Trophoblast cell (in vitro differentiated cells and primary cell): Measurements from ENCODE around the gene USP6.
"Not testable (repeated sequence)": the region's sequence is repeated elsewhere in the genome, so short reads cannot be mapped to it uniquely, and the experiment has no call there.

ENCODE experiments used
- DNase-seq, 2 donors: peaks; one replicate each; pipeline ENCODE4 v3.0.0-alpha.2; 2016
- H2AFZ ChIP-seq: 2 replicates; pipeline ENCODE4 v1.6.1; 2013; ENCODE audit warnings: low read length, moderate library complexity, mild to moderate bottlenecking; ENCODE audit not compliant: insufficient read depth, poor library complexity
- H2AK5ac ChIP-seq: 2 replicates; pipeline ENCODE4 v1.6.1; 2013; ENCODE audit warnings: mild to moderate bottlenecking, low read length
- H2BK120ac ChIP-seq: 2 replicates; pipeline ENCODE4 v1.6.1; 2013; ENCODE audit warnings: low read length, mild to moderate bottlenecking, moderate library complexity; ENCODE audit not compliant: insufficient read depth, poor library complexity
- H2BK12ac ChIP-seq: 2 replicates; pipeline ENCODE4 v1.6.1; 2013; ENCODE audit warnings: mild to moderate bottlenecking, low read length, moderate library complexity
- H2BK5ac ChIP-seq: 2 replicates; pipeline ENCODE4 v1.6.1; 2013; ENCODE audit warnings: low read length, low read depth, moderate library complexity, mild to moderate bottlenecking; ENCODE audit not compliant: poor library complexity
- H3K14ac ChIP-seq: 2 replicates; pipeline ENCODE4 v1.6.1; 2013; ENCODE audit warnings: mild to moderate bottlenecking, low read length
- H3K18ac ChIP-seq: 2 replicates; pipeline ENCODE4 v1.6.1; 2013; ENCODE audit warnings: mild to moderate bottlenecking, low read length
- H3K23ac ChIP-seq: 2 replicates; pipeline ENCODE4 v1.6.1; 2013; ENCODE audit warnings: low read length
- H3K27ac ChIP-seq: 2 replicates; pipeline ENCODE4 v1.5.1; 2013; ENCODE audit warnings: low read depth, mild to moderate bottlenecking, inconsistent platforms, low read length, moderate library complexity
- H3K27me3 ChIP-seq: 2 replicates; pipeline ENCODE4 v1.6.1; 2013; ENCODE audit warnings: inconsistent platforms, mild to moderate bottlenecking, low read length, moderate library complexity; ENCODE audit not compliant: insufficient read depth
- H3K36me3 ChIP-seq, 2 experiments: 1 replicate in 1 of 2; 2 replicates in 1 of 2; pipeline ENCODE4 v1.6.1; 2013; ENCODE audit warnings: low read length in 2 of 2, mild to moderate bottlenecking in 2 of 2, moderate library complexity in 1 of 2; ENCODE audit not compliant: insufficient read depth in 2 of 2, control insufficient read depth in 1 of 2
- H3K4ac ChIP-seq: 2 replicates; pipeline ENCODE4 v1.6.1; 2013; ENCODE audit warnings: low read depth, mild to moderate bottlenecking, low read length, moderate library complexity
- H3K4me1 ChIP-seq, 2 experiments: 1 replicate in 1 of 2; 2 replicates in 1 of 2; pipeline ENCODE4 v1.6.1; 2013; ENCODE audit warnings: low read length in 2 of 2, mild to moderate bottlenecking in 2 of 2, moderate library complexity in 1 of 2; ENCODE audit not compliant: insufficient read depth in 2 of 2, control insufficient read depth in 1 of 2
- H3K4me2 ChIP-seq: 2 replicates; pipeline ENCODE4 v1.6.1; 2013; ENCODE audit warnings: inconsistent platforms, mild to moderate bottlenecking, low read length, moderate library complexity
- H3K4me3 ChIP-seq: 2 replicates; pipeline ENCODE4 v1.5.1; 2013; ENCODE audit warnings: mild to moderate bottlenecking, low read depth, low read length, inconsistent platforms
- H3K79me1 ChIP-seq: one replicate; pipeline ENCODE4 v1.6.1; 2013; ENCODE audit warnings: low read length
- H3K79me2 ChIP-seq: 2 replicates; pipeline ENCODE4 v1.6.1; 2013; ENCODE audit warnings: low read length, mild to moderate bottlenecking; ENCODE audit not compliant: control insufficient read depth, insufficient read depth, poor library complexity
- H3K9ac ChIP-seq: 2 replicates; pipeline ENCODE4 v1.6.1; 2013; ENCODE audit warnings: mild to moderate bottlenecking, low read length
- H3K9me3 ChIP-seq: 2 replicates; pipeline ENCODE4 v1.6.1; 2013; ENCODE audit warnings: low read depth, mild to moderate bottlenecking, control low read depth, inconsistent platforms, low read length; ENCODE audit not compliant: insufficient read depth
- H4K12ac ChIP-seq: 2 replicates; pipeline ENCODE4 v1.6.1; 2013; ENCODE audit warnings: low read depth, mild to moderate bottlenecking, low read length, moderate library complexity
- H4K8ac ChIP-seq: 2 replicates; pipeline ENCODE4 v1.6.1; 2013; ENCODE audit warnings: low read depth, mild to moderate bottlenecking, low read length, moderate library complexity
- H4K91ac ChIP-seq: one replicate; pipeline ENCODE4 v1.6.1; 2013; ENCODE audit warnings: low read depth, mild to moderate bottlenecking, low read length, moderate library complexity
- WGBS: extraction: QIAGEN DNeasy Blood & Tissue Kit; methylation state at CpG from one replicate; pipeline ENCODE4 v1.1.7; 2013; ENCODE audit warnings: missing lambda C conversion rate; ENCODE audit not compliant: insufficient read length, insufficient coverage; ENCODE audit errors: extremely low coverage; 5-methylcytosine and 5-hydroxymethylcytosine counted together

The USP6 gene

GRCh38 chr17:5210091-5210490, 94.3 kb downstream of the USP6 start:
- H3K9me3 ChIP-seq: no peaks in the 10 kb centered on the region
- no CpG with 5 or more reads among the region's 5 CpGs for WGBS

DNA sequence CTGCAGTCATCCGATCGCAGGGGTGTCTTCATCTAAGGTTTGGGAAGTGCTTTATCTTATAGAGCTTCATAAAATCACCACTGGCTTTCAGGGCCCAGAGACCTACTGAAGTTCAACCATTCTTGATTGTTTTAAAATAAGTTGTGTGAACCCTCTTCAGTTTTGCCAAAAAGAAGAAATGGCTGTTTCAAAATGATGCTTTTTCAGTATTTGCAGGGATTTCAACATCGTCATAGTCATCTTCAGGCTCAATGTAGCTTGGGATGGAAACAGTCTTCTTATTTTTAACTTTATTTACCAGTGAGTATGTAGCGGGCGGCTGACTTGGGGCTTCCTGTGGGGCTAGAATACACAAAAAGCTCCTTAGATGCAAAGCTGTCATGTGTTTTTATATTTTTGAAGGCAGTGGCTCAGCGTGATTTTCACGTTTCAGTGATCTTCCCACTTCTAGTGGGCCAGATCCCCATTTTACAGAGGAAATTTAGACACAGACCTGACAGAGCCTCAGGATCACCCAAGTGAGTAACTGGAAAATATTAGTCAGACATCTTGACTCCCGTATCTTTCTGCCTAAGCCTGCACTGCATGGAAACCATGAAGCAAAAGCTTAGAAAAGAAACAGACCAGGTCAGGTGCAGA, 94.9 kb downstream of the USP6 start:
- H3K9me3 ChIP-seq: no peaks in the 10 kb centered on the region
- H3K23ac ChIP-seq: no peak overlapping the region
- H3K36me3 ChIP-seq: no peaks in the 10 kb centered on the region
- H3K4me3 ChIP-seq: no peak overlapping the region
- no peak overlapping the region for H3K9ac ChIP-seq
- H3K79me1 ChIP-seq: no peaks in the 10 kb centered on the region
- no peaks in the 10 kb centered on the region for H3K4me1 ChIP-seq
- no peak for DNase-seq
- H4K12ac ChIP-seq: no peak overlapping the region
- H3K4me2 ChIP-seq: no peak overlapping the region
- H2BK12ac ChIP-seq: no peak overlapping the region
- WGBS: no CpG with 5 or more reads among the region's 8 CpGs
- H2BK5ac ChIP-seq: no peak overlapping the region
- no peak overlapping the region for H2AK5ac ChIP-seq
- no peak overlapping the region for H4K91ac ChIP-seq
- H3K27me3 ChIP-seq: no peaks in the 10 kb centered on the region
- H3K27ac ChIP-seq: no peak overlapping the region
- no peak overlapping the region for H3K4ac ChIP-seq
- H3K79me2 ChIP-seq: no peaks in the 10 kb centered on the region
- H3K18ac ChIP-seq: no peak overlapping the region
- no peak overlapping the region for H2BK120ac ChIP-seq
- no peak overlapping the region for H2AFZ ChIP-seq
- no peak overlapping the region for H4K8ac ChIP-seq
- H3K14ac ChIP-seq: no peak overlapping the region

More at GRCh38 chr17:5210091-5210490, 94.3 kb downstream of the USP6 start:
- H3K9ac ChIP-seq: no peak overlapping the region
- no peak overlapping the region for H3K4me3 ChIP-seq
- no peaks in the 10 kb centered on the region for H3K79me1 ChIP-seq
- H3K27ac ChIP-seq: no peak overlapping the region
- H2AK5ac ChIP-seq: no peak overlapping the region
- no peaks in the 10 kb centered on the region for H3K27me3 ChIP-seq
- H3K4me1 ChIP-seq: no peaks in the 10 kb centered on the region
- no peak for DNase-seq
- H3K23ac ChIP-seq: no peak overlapping the region
- no peak overlapping the region for H2BK120ac ChIP-seq
- H3K79me2 ChIP-seq: no peaks in the 10 kb centered on the region
- H3K18ac ChIP-seq: no peak overlapping the region
- no peak overlapping the region for H4K91ac ChIP-seq
- H3K4me2 ChIP-seq: no peak overlapping the region
- no peaks in the 10 kb centered on the region for H3K36me3 ChIP-seq
- H3K14ac ChIP-seq: no peak overlapping the region
- no peak overlapping the region for H2AFZ ChIP-seq
- H3K4ac ChIP-seq: no peak overlapping the region
- no peak overlapping the region for H4K8ac ChIP-seq
- H4K12ac ChIP-seq: no peak overlapping the region
- H2BK5ac ChIP-seq: no peak overlapping the region
- no peak overlapping the region for H2BK12ac ChIP-seq

DNA sequence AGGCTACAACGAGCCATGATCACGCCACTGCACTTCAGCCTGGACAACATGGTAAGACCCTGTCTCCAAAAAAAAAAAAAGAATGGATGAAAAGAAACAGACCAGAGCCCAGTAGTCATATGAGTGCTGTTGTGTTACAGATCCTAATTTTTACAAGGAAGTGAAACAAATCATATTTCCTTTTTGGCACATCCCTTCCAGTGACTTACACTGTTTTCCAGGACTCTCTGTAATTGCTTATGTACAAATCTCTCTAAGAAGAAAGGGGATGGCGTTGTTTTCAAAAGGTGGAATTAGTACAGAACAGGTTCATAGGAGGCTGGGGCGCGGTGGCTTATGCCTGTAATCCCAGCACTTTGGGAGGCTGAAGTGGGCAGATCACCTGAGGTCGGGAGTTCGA, 95.6 kb downstream of the USP6 start:
- no peak overlapping the region for H4K91ac ChIP-seq
- H3K9ac ChIP-seq: no peak overlapping the region
- no peak overlapping the region for H2AFZ ChIP-seq
- H3K23ac ChIP-seq: no peak overlapping the region
- no peak overlapping the region for H3K4ac ChIP-seq
- H4K8ac ChIP-seq: no peak overlapping the region
- no peak overlapping the region for H2AK5ac ChIP-seq
- no peak overlapping the region for H2BK5ac ChIP-seq
- no peak overlapping the region for H3K4me2 ChIP-seq
- no peak overlapping the region for H3K27ac ChIP-seq
- WGBS: no CpG with 5 or more reads among the region's 7 CpGs
- H3K27me3 ChIP-seq: no peaks in the 10 kb centered on the region
- no peak overlapping the region for H2BK120ac ChIP-seq
- no peak overlapping the region for H4K12ac ChIP-seq
- H3K18ac ChIP-seq: no peak overlapping the region
- H3K79me2 ChIP-seq: no peaks in the 10 kb centered on the region
- H2BK12ac ChIP-seq: no peak overlapping the region
- DNase-seq: no peak
- no peak overlapping the region for H3K14ac ChIP-seq
- H3K9me3 ChIP-seq: no peaks in the 10 kb centered on the region
- no peaks in the 10 kb centered on the region for H3K79me1 ChIP-seq
- no peaks in the 10 kb centered on the region for H3K4me1 ChIP-seq
- no peaks in the 10 kb centered on the region for H3K36me3 ChIP-seq
- H3K4me3 ChIP-seq: no peak overlapping the region

DNA sequence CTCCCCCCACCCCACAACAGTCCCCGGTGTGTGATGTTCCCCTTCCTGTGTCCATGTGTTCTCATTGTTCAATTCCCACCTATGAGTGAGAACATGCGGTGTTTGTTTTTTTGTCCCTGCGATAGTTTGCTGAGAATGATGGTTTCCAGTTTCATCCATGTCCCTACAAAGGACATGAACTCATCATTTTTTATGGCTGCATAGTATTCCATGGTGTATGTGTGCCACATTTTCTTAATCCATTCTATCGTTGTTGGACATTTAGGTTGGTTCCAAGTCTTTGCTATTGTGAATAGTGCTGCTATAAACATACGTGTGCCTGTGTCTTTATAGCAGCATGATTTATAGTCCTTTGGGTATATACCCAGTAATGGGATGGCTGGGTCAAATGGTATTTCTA, 101.7 kb downstream of the USP6 start:
- not testable (repeated sequence) for H2BK120ac ChIP-seq, DNase-seq, H3K27me3 ChIP-seq, H2BK5ac ChIP-seq, H3K4ac ChIP-seq, H3K9me3 ChIP-seq, H2BK12ac ChIP-seq, H3K9ac ChIP-seq, H3K18ac ChIP-seq, H3K4me1 ChIP-seq, H3K4me3 ChIP-seq, H3K14ac ChIP-seq, H2AK5ac ChIP-seq, H4K8ac ChIP-seq, H3K4me2 ChIP-seq, H3K79me1 ChIP-seq, H4K12ac ChIP-seq, H4K91ac ChIP-seq, H3K27ac ChIP-seq, H3K23ac ChIP-seq, H3K79me2 ChIP-seq, H3K36me3 ChIP-seq, H2AFZ ChIP-seq
- no CpG with 5 or more reads among the region's 5 CpGs for WGBS
